Hematopoietic multipotent progenitor cell treated with erythropoietin and hydrocortisone succinate and interleukin-3 and kit ligand, for 8 days (in vitro differentiated cells): ENCODE measurements around the gene EOLA1.
"Not testable (repeated sequence)": the region's sequence is repeated elsewhere in the genome, so short reads cannot be mapped to it uniquely, and the experiment has no call there.

ENCODE experiments used
- DNase-seq: peaks from one replicate; pipeline ENCODE4 v3.0.0-alpha.2; 2015

Gene EOLA1

GRCh38 chrX:149546962-149547361, 6.2 kb downstream of the EOLA1 start:
- not testable (repeated sequence) for DNase-seq

- DNase-seq = not testable (repeated sequence)
These were observed 7.0 kb downstream of the EOLA1 start for GRCh38 chrX:149547782-149548181.

- DNase-seq = not testable (repeated sequence)
These were observed 8.9 kb downstream of the EOLA1 start, which contains the start of gene HSFX3 for GRCh38 chrX:149549701-149550100. TSS of gene HSFX3 (minus strand) at chrX:149549924. CDS start at chrX:149549852, 72 bp downstream.

GRCh38 chrX:149550454-149550853, 9.6 kb downstream of the EOLA1 start:
- DNase-seq = not testable (repeated sequence)

- DNase-seq = not testable (repeated sequence)
These were observed 10.6 kb downstream of the EOLA1 start for GRCh38 chrX:149551245-149551938.

- not testable (repeated sequence) for DNase-seq
These were observed 11.1 kb downstream of the EOLA1 start for GRCh38 chrX:149551939-149552248.

- not testable (repeated sequence) for DNase-seq
These were observed 14.4 kb downstream of the EOLA1 start for GRCh38 chrX:149555251-149555650.

GRCh38 chrX:149563359-149563758, 22.5 kb downstream of the EOLA1 start:
- DNase-seq = no peak

GRCh38 chrX:149567621-149568417, 27.0 kb downstream of the EOLA1 start:
- no peak for DNase-seq

- DNase-seq = no peak
These were observed 28.0 kb downstream of the EOLA1 start for GRCh38 chrX:149568701-149569296.

- no peak for DNase-seq
These were observed 29.0 kb downstream of the EOLA1 start for GRCh38 chrX:149569770-149570169.

- no peak for DNase-seq
These were observed 29.9 kb downstream of the EOLA1 start for GRCh38 chrX:149570668-149571067.

- no peak for DNase-seq
These were observed 31.0 kb downstream of the EOLA1 start for GRCh38 chrX:149571770-149572169.

- DNase-seq = no peak
These were observed 31.9 kb downstream of the EOLA1 start for GRCh38 chrX:149572743-149573142.

GRCh38 chrX:149573456-149573855, 32.6 kb downstream of the EOLA1 start:
- not testable (repeated sequence) for DNase-seq

- DNase-seq = not testable (repeated sequence)
These were observed 44.8 kb downstream of the EOLA1 start for GRCh38 chrX:149585631-149586030.

GRCh38 chrX:149587359-149587758, 46.5 kb downstream of the EOLA1 start, which contains the start of gene MAGEA9B:
TSS of gene MAGEA9B (minus strand) at chrX:149587459. CDS start at chrX:149583179, 4,280 bp downstream.
- DNase-seq = not testable (repeated sequence)

- DNase-seq = not testable (repeated sequence)
These were observed 50.2 kb downstream of the EOLA1 start for GRCh38 chrX:149590993-149591392.

GRCh38 chrX:149595214-149595613, 54.4 kb downstream of the EOLA1 start, which contains the start of gene HSFX2:
TSS of gene HSFX2 (minus strand) at chrX:149595314. CDS start at chrX:149594700, 614 bp downstream.
- DNase-seq = not testable (repeated sequence)

- DNase-seq = not testable (repeated sequence)
These were observed 55.1 kb downstream of the EOLA1 start for GRCh38 chrX:149595943-149596342.
